ENCODE measurements around the gene MRTO4. TPM values are rescaled to one million over a fixed set of nuclear protein-coding genes. Genes with fewer than 3 reads are reported as not detected.
"Not testable (repeated sequence)": the region's sequence is repeated elsewhere in the genome, so short reads cannot be mapped to it uniquely, and the experiment has no call there.

The MRTO4 gene
- total and polyA plus RNA-seq, 4 donors = 13.9 to 59.1 (median 35.7) TPM

GRCh38 chr1:19229229-19229628 is 22.4 kb upstream of the MRTO4 start:
- no peak for DNase-seq
- H3K36me3 ChIP-seq (ENCODE audit: control insufficient read depth in 4 of 4, insufficient read depth in 4 of 4, low read length in 4 of 4) = peaks cover 44 to 61% (median 54%) of the 10 kb centered on the region in 4 donors
- no peak overlapping the region for H3K27ac ChIP-seq (ENCODE audit: low read depth in 1 of 2, low read length in 1 of 2)
- H3K27me3 ChIP-seq (ENCODE audit: control insufficient read depth in 3 of 3, insufficient read depth in 3 of 3, low read length in 2 of 3) = no peaks in the 10 kb centered on the region
- no peak overlapping the region for H3K9ac ChIP-seq (ENCODE audit: insufficient read depth in 1 of 2, low read length in 2 of 2)
- no peaks in the 10 kb centered on the region for H3K9me3 ChIP-seq (ENCODE audit: control insufficient read depth in 4 of 4, insufficient read depth in 3 of 4, low read length in 3 of 4)
- WGBS, 2 donors = 71 to 75% methylated on average over 3 of the region's 3 CpGs
- no peak for TF ChIP-seq CTCF (IDR thresholded peaks at IDR 0.05; ENCODE audit: control extremely low read depth, extremely low read depth)
- H3K4me3 ChIP-seq = no peak overlapping the region
- no peak for ATAC-seq (ENCODE audit: insufficient read depth, low FRiP score)
- peaks cover 0 to 8% (median 0%) of the 10 kb centered on the region in 5 donors for H3K4me1 ChIP-seq (ENCODE audit: control insufficient read depth in 5 of 5, insufficient read depth in 5 of 5, low read length in 5 of 5)

GRCh38 chr1:19229828-19230325 is 21.7 kb upstream of the MRTO4 start:
- TF ChIP-seq CTCF (IDR thresholded peaks at IDR 0.05; ENCODE audit: control extremely low read depth, extremely low read depth) = no peak
- ATAC-seq (ENCODE audit: insufficient read depth, low FRiP score) (no peak), DNase-seq (no peak)
- no peak overlapping the region for H3K9ac ChIP-seq (ENCODE audit: insufficient read depth in 1 of 2, low read length in 2 of 2)
- H3K27me3 ChIP-seq (ENCODE audit: control insufficient read depth in 3 of 3, insufficient read depth in 3 of 3, low read length in 2 of 3) = no peaks in the 10 kb centered on the region
- no peak overlapping the region for H3K4me3 ChIP-seq
- no peaks in the 10 kb centered on the region for H3K9me3 ChIP-seq (ENCODE audit: control insufficient read depth in 4 of 4, insufficient read depth in 3 of 4, low read length in 3 of 4)
- peaks cover 41 to 58% (median 51%) of the 10 kb centered on the region in 4 donors for H3K36me3 ChIP-seq (ENCODE audit: control insufficient read depth in 4 of 4, insufficient read depth in 4 of 4, low read length in 4 of 4)
- peaks cover 0 to 8% (median 0%) of the 10 kb centered on the region in 5 donors for H3K4me1 ChIP-seq (ENCODE audit: control insufficient read depth in 5 of 5, insufficient read depth in 5 of 5, low read length in 5 of 5)
- no peak overlapping the region for H3K27ac ChIP-seq (ENCODE audit: low read depth in 1 of 2, low read length in 1 of 2)
- WGBS, 2 donors = 77 to 85% methylated on average over 6 of the region's 6 CpGs

- not testable (repeated sequence) for H3K9me3 ChIP-seq (ENCODE audit: control insufficient read depth in 4 of 4, insufficient read depth in 3 of 4, low read length in 3 of 4); H3K9ac ChIP-seq (ENCODE audit: insufficient read depth in 1 of 2, low read length in 2 of 2); ATAC-seq (ENCODE audit: insufficient read depth, low FRiP score); H3K4me3 ChIP-seq; H3K4me1 ChIP-seq (ENCODE audit: control insufficient read depth in 5 of 5, insufficient read depth in 5 of 5, low read length in 5 of 5); H3K27me3 ChIP-seq (ENCODE audit: control insufficient read depth in 3 of 3, insufficient read depth in 3 of 3, low read length in 2 of 3); H3K27ac ChIP-seq (ENCODE audit: low read depth in 1 of 2, low read length in 1 of 2)
- 93% methylated on average over 16 of the region's 16 CpGs for WGBS, 2 donors
- H3K36me3 ChIP-seq (ENCODE audit: control insufficient read depth in 4 of 4, insufficient read depth in 4 of 4, low read length in 4 of 4) = peaks cover 34 to 55% (median 46%) of the 10 kb centered on the region in 4 donors
- peak in 1 of 3 donors; percentile 5 for DNase-seq
These were observed 19.7 kb upstream of the MRTO4 start for GRCh38 chr1:19231736-19232523.

GRCh38 chr1:19232524-19232846 is 19.1 kb upstream of the MRTO4 start:
- no peak for TF ChIP-seq CTCF (IDR thresholded peaks at IDR 0.05; ENCODE audit: control extremely low read depth, extremely low read depth)
- H3K9ac ChIP-seq (ENCODE audit: insufficient read depth in 1 of 2, low read length in 2 of 2) = no peak overlapping the region
- ATAC-seq (ENCODE audit: insufficient read depth, low FRiP score) (no peak), DNase-seq (peak in 2 of 3 donors; percentile 46 to 67)
- H3K4me3 ChIP-seq = no peak overlapping the region
- peaks cover 37 to 56% (median 49%) of the 10 kb centered on the region in 4 donors for H3K36me3 ChIP-seq (ENCODE audit: control insufficient read depth in 4 of 4, insufficient read depth in 4 of 4, low read length in 4 of 4)
- H3K27me3 ChIP-seq (ENCODE audit: control insufficient read depth in 3 of 3, insufficient read depth in 3 of 3, low read length in 2 of 3) = no peaks in the 10 kb centered on the region
- no peaks in the 10 kb centered on the region for H3K9me3 ChIP-seq (ENCODE audit: control insufficient read depth in 4 of 4, insufficient read depth in 3 of 4, low read length in 3 of 4)
- no peak overlapping the region for H3K27ac ChIP-seq (ENCODE audit: low read depth in 1 of 2, low read length in 1 of 2)
- peaks cover 0 to 8% (median 0%) of the 10 kb centered on the region in 5 donors for H3K4me1 ChIP-seq (ENCODE audit: control insufficient read depth in 5 of 5, insufficient read depth in 5 of 5, low read length in 5 of 5)
